NCI-H345 treated with DMSO at 0.1 percent for 48 hours (cell line): Measurements from ENCODE around the gene C3orf85.

Source experiments
- DNase-seq: peaks from one replicate; lab custom pipeline; 2025; ENCODE audit not compliant: unreplicated experiment; lab: John Stamatoyannopoulos, UW

The C3orf85 gene

DNA sequence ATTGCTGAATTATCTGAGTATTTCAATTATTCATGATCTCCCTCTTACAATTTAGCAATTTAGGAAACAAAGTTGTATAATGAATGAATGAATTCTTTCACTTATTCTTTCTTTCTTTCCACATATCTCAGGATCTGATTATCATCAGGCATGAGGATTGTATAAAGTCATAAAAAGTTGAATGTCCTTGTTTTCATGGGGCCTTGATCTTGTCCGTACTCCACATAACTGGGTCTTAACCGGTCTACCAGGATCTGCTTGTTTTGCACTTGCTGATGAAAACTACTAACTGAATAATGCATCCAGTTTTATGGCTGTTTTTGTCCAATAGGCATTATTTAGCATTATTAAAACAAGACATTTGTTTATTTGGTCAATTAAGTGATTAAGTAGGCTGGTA is 12.6 kb downstream of the C3orf85 start:
- no peak for DNase-seq

GRCh38 chr3:109152320-109152719 is 15.8 kb downstream of the C3orf85 start:
- no peak for DNase-seq

DNA sequence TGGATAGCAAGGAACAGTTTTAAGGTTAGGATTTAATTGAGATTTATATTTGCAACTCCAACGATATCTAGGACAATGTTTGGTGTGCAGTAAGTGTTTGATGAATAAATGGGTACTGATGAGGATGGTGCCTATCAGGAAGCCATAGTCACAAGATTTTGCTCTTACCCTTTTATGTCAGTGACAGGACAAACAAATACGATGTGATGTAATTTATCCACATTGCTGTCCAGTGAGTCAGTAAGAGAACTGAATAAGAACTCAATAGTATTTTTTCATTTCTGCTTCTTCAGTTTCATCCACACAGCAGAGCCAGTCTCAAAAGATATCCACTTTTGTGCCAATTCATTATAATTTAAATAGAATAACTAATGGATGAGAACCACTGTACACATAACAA is 18.5 kb downstream of the C3orf85 start:
- DNase-seq = no peak

DNA sequence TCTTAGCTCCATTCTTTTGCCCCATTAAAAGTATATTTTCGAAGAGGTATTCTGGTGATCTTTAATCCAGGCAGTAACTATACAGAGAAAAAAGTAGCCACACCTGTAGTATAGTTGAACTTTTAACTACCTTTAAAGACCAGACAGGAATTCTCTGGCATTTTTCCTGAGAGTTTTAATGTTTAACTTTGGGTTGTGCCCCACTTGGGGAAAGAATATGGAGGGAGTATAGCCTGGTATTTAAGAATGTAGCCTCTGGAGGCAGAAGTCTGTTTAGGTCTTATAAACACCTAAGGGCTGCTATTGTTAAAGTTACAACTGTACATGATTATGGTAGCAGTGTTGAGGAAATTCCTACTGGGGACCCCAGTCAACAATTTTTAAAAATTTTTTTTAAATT is 19.3 kb downstream of the C3orf85 start:
- DNase-seq = no peak

GRCh38 chr3:109161487-109162123 is 25.1 kb downstream of the C3orf85 start:
- DNase-seq = no peak

DNA sequence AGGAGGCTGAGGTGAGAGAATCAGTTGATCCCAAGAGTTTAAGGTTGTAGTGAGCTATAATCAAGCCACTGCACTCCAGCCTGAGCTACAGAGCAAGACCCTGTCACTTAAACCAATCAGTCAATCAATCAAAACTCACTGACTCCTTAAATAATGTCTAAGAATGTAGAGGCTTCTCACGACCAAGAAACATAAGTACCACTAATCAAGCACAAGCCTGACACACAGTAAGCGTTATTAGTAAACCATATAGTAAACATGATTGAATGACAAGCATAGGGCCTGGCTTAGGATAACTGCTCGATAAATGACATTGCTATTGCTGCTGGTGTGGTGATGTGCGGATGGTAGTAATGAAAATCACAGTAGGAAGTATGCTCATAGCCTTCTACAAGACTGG is 29.4 kb downstream of the C3orf85 start:
- DNase-seq = no peak

DNA sequence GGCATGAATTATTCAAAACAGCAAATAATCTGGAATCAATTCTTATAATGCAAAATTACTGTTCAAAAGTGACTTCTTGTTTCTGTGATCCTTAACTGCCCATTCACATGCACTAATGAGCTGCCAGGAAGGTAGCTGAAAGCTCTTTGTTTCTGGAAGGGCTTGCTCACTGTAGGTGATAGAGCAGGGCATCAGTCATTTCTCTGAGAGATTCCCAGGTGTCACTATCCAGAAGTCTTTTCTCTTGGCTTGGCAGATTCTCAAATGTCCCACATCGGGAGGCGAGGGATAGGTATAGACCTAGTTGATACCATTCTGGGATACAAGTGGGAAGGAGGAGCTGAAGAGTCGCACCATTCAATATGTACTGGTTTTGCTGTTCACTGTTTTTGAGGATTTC is 35.0 kb downstream of the C3orf85 start:
- DNase-seq = no peak

DNA sequence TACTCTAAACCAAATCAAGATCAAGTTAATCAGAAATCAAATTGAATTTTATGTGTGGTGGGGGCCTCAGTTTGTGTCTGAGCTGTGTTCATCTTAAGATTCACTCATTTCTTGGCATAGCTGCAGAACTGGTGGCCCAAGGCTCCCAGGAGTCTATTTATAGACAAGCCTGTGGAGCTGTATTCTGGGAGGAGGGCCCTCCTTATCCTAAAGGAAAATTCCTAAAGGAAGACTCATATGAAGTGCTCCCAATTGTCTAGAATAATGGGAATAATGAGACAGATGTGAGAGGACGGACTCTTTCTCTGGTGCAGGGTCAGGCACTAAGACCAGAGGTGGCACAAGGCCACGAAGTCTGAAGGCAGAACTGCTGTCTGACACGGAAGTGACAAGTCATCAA is 38.9 kb downstream of the C3orf85 start:
- no peak for DNase-seq

DNA sequence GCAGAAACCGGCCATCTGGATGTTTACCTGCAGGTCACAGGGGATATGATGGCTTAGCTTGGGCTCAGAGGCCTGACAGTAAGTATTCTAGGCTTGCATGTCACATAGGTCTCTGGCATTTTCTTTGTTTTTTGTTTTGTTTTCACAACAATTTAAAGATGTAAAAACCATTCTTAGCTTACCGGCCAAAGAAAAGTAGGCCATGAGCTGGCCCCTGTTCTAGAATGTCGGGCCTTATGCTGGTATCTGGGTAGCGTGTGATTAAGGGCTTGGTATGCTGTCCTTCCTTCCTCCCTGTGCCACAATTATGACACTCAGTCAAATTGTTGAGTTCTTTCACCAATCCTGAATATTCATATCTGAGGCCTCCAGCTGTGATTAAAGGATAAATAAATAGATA is 40.2 kb downstream of the C3orf85 start:
- DNase-seq = no peak

- no peak for DNase-seq
Measured at GRCh38 chr3:109177908-109178307, 41.4 kb downstream of the C3orf85 start.

GRCh38 chr3:109178708-109179107 is 42.2 kb downstream of the C3orf85 start:
- DNase-seq = no peak

GRCh38 chr3:109184726-109185125 is 48.2 kb downstream of the C3orf85 start:
- DNase-seq = no peak

- DNase-seq = no peak
Measured at GRCh38 chr3:109187390-109187789, 50.9 kb downstream of the C3orf85 start.

GRCh38 chr3:109188741-109189140 is 52.2 kb downstream of the C3orf85 start:
- no peak for DNase-seq

DNA sequence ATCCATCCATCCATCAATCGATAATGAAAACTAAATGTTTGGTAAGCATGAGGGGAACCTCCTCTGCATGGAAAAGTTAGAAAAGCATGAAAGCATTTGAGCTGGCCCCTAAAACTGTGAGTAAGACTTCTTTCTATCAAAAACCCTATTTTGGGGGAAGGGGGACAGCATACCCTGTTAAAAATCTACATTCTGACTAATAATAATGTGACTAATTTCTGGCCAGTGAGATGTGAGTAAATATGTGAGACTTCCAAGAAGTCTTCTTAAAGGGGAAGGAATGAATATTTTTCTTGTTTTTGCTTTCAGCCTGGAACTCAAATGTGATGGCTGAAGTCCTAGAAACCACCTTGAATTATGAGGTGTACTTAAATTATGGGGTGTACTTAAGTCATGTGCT is 54.9 kb downstream of the C3orf85 start:
- DNase-seq = no peak

- DNase-seq = no peak
Measured at GRCh38 chr3:109195815-109196214, 59.3 kb downstream of the C3orf85 start.
